ENCODE data around the gene CAVIN2. TPM values are rescaled to one million over a fixed set of nuclear protein-coding genes. Genes with fewer than 3 reads are reported as not detected.

Gene CAVIN2
- total RNA-seq, 4 donors from 2014 or later = 90.6 to 179 (median 120) TPM

DNA sequence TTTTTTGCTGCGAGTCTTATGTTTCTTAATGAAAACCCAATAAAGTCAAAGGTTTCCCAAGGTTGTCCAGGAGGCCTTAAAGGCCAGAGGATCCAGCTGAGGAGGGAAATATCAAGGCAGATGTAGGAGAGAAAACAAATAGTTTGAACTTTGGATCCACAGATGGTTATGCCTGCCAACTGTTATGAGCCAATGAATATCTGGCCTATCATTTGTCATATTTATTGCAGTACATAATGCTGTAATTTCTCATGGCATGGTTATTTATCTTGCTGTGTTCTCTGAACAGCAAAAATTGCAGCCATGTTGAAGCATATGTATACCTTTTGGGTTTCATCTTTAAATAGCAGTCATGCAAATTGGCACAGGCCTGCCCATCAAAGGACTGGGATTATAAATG is 38.2 kb upstream of the CAVIN2 start:
- Histone ChIP-seq H3K36me3 (no peaks in the 10 kb centered on the region), H3K4me3 (no peak overlapping the region), H3K9me3 (no peaks in the 10 kb centered on the region), H3K27me3 (no peaks in the 10 kb centered on the region), H3K27ac (replicated peaks in 1 of 4) (peak overlapping the region in 1 of 4 donors; percentile 24), H3K4me1 (peaks cover 6 to 21% (median 19%) of the 10 kb centered on the region in 4 donors)
- DNase-seq (ENCODE audit: extremely low spot score) = no peak
- WGBS = 45% methylated on average over 1 of the region's 1 CpG
- TF ChIP-seq EP300 (IDR thresholded peaks at IDR 0.05) (no peak), POLR2A (IDR thresholded peaks at IDR 0.05; ENCODE audit: low read depth) (no peak), POLR2AphosphoS5 (IDR thresholded peaks at IDR 0.05) (no peak), CTCF (IDR thresholded peaks at IDR 0.05) (no peak)
- intact Hi-C loops (cut with DNase I) = no loop called here

- peaks cover 11 to 43% (median 25%) of the 10 kb centered on the region in 4 donors for H3K4me1 ChIP-seq
- H3K27ac ChIP-seq (replicated peaks in 1 of 4) = no peak overlapping the region
- no peak for DNase-seq (ENCODE audit: extremely low spot score)
- intact Hi-C loops (cut with DNase I) = no loop called here
- no peaks in the 10 kb centered on the region for H3K27me3 ChIP-seq
- H3K36me3 ChIP-seq = no peaks in the 10 kb centered on the region
- H3K9me3 ChIP-seq = no peaks in the 10 kb centered on the region
- TF ChIP-seq CTCF (IDR thresholded peaks at IDR 0.05) = no peak
- TF ChIP-seq POLR2A (IDR thresholded peaks at IDR 0.05; ENCODE audit: low read depth) = no peak
- no peak for TF ChIP-seq EP300 (IDR thresholded peaks at IDR 0.05)
- TF ChIP-seq POLR2AphosphoS5 (IDR thresholded peaks at IDR 0.05) = no peak
- WGBS = 96% methylated on average over 31 of the region's 34 CpGs
- H3K4me3 ChIP-seq = no peak overlapping the region
Observed at GRCh38 chr2:191881982-191882816, 35.3 kb upstream of the CAVIN2 start.

GRCh38 chr2:191878548-191879279 is 31.8 kb upstream of the CAVIN2 start:
- Histone ChIP-seq H3K27ac (replicated peaks in 1 of 4) (peak overlapping the region in 3 of 4 donors; percentile 40 to 64 (median 43)), H3K4me1 (peaks cover 6 to 45% (median 25%) of the 10 kb centered on the region in 4 donors), H3K9me3 (no peaks in the 10 kb centered on the region), H3K36me3 (no peaks in the 10 kb centered on the region), H3K4me3 (no peak overlapping the region), H3K27me3 (no peaks in the 10 kb centered on the region)
- intact Hi-C loops (cut with DNase I) = no loop called here
- DNase-seq (ENCODE audit: extremely low spot score) = no peak
- TF ChIP-seq CTCF (IDR thresholded peaks at IDR 0.05) (no peak), POLR2A (IDR thresholded peaks at IDR 0.05; ENCODE audit: low read depth) (no peak), EP300 (IDR thresholded peaks at IDR 0.05) (no peak), POLR2AphosphoS5 (IDR thresholded peaks at IDR 0.05) (no peak)
- 33% methylated on average over 2 of the region's 2 CpGs for WGBS

DNA sequence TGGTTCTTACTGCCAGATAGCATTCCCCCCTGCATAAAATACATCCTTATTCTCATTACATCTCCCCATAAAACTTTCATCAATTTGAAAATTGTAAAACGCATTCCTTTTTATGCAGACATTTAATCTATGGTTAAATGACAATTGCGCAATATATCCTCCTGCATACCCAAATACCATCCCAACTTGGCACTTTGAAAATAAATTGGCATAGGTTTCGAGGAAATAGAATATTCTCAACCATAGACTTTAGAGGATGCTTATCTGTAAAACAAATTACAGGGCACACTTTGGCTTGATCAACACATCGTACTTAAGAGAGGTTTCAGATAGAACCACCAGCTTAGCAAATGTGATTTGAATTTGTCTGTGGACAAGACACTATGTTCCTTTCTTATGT is 31.0 kb upstream of the CAVIN2 start:
- H3K4me3 ChIP-seq = no peak overlapping the region
- TF ChIP-seq POLR2A (IDR thresholded peaks at IDR 0.05; ENCODE audit: low read depth) = no peak
- no peak for TF ChIP-seq POLR2AphosphoS5 (IDR thresholded peaks at IDR 0.05)
- TF ChIP-seq EP300 (IDR thresholded peaks at IDR 0.05) = no peak
- no peak for TF ChIP-seq CTCF (IDR thresholded peaks at IDR 0.05)
- no peaks in the 10 kb centered on the region for H3K27me3 ChIP-seq
- no peaks in the 10 kb centered on the region for H3K36me3 ChIP-seq
- H3K4me1 ChIP-seq = peaks cover 6 to 45% (median 25%) of the 10 kb centered on the region in 4 donors
- no peak for DNase-seq (ENCODE audit: extremely low spot score)
- no peaks in the 10 kb centered on the region for H3K9me3 ChIP-seq
- intact Hi-C loops (cut with DNase I) = no loop called here
- peak overlapping the region in 3 of 4 donors; percentile 40 to 64 (median 43) for H3K27ac ChIP-seq (replicated peaks in 1 of 4)
- WGBS = 91% methylated on average over 4 of the region's 4 CpGs

All from esophagus muscularis mucosa (tissue), 4 donors.